HFF-Myc (cell line): ENCODE data around the gene SLC4A11.
"Not testable (repeated sequence)": the region's sequence is repeated elsewhere in the genome, so short reads cannot be mapped to it uniquely, and the experiment has no call there.

Experiments
- DNase-seq: peaks from one replicate; pipeline ENCODE4 v3.0.0-alpha.2; 2011; ENCODE audit warnings: low read depth; ENCODE audit errors: extremely low read depth
- H3K4me3 ChIP-seq: replicated peaks from 2 replicates; pipeline ENCODE4 v1.5.1; 2011; ENCODE audit warnings: low read depth, mild to moderate bottlenecking, control low read depth, low read length
- TF ChIP-seq, protein P1 (sequence below): IDR thresholded peaks from 2 replicates; pipeline ENCODE4 v1.5.1; 2012; ENCODE audit warnings: mild to moderate bottlenecking, low read depth, low read length, control low read depth; ENCODE audit errors: missing control alignments

The SLC4A11 gene

DNA sequence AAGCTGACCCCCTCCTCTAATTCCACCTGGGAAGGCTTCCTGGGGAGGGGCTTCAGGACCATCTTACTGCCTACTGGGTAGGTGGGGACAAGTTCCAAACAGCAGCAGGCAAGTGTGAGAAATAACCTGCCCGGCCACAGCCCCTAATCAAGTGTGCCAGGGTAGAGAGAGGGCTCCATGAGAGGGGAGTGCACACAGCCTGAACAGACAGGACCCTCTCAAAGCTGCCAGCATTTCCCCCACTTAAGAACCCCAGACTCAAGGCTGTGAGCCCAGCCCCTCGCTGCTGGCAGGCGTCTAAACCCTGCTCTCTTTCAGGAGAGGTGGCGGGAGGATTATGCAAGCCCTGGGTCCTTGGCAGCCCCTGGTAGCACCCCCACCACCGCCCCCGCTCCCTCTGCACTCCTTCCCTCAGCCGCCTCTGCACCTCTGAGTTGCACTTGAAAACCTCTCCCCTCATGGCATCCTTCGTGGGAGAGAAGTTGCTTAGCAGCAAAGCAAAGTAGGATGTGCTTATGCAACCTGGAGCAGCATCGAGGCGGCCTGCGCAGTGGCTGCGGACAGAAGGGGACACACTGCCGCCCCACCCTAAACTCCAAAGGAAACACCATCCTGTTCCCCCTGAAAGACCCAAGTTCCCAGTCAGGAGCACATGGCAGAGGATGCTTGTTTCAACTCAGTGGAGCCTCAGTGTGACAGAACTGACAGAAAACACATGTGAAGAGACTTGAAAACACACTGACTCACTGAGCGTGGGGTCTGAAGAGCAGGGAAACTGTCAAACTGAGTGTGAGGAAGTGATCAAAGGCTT lies 45.0 kb downstream of the SLC4A11 start:
- no peak overlapping the region for H3K4me3 ChIP-seq
- no peak for DNase-seq
- TF ChIP-seq, protein P1, sequence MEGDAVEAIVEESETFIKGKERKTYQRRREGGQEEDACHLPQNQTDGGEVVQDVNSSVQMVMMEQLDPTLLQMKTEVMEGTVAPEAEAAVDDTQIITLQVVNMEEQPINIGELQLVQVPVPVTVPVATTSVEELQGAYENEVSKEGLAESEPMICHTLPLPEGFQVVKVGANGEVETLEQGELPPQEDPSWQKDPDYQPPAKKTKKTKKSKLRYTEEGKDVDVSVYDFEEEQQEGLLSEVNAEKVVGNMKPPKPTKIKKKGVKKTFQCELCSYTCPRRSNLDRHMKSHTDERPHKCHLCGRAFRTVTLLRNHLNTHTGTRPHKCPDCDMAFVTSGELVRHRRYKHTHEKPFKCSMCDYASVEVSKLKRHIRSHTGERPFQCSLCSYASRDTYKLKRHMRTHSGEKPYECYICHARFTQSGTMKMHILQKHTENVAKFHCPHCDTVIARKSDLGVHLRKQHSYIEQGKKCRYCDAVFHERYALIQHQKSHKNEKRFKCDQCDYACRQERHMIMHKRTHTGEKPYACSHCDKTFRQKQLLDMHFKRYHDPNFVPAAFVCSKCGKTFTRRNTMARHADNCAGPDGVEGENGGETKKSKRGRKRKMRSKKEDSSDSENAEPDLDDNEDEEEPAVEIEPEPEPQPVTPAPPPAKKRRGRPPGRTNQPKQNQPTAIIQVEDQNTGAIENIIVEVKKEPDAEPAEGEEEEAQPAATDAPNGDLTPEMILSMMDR: no peak

DNA sequence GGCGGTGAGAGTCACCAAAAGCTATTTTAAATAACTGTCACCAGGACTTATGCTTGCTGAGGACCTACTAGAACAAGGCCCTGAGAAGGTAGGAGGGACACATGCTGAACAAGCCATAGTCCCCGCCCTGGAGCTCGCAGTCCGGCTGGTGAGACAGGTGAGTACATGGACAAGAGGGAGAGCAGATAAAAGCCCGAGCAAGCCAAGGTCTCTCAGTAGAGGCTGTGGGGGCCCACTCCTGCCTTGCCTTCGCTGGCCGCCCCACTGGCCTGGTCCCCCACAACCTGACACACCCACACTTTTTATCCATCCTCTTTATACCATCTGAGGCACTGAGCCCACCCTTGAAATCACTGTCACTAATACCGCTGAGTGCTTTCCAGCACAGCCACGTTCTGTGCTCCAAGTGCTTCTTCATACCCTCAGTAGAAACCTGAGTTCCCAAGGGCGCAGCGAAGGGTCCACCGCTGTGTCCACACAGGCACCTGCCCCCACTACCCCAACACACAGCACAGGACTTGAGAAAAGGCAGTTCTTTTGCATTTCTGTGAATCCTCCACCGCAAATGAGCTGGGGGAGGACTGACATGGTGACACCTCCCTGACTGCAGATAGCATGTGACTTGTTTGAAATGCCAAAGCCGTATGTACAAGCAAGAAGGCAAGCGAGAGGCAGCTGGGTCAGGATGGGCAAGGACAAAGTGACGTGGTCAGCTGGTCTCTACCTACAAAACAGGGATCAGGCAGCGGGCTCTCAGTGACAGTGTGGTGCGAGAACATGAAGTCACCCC lies 46.6 kb downstream of the SLC4A11 start:
- DNase-seq: no peak

DNA sequence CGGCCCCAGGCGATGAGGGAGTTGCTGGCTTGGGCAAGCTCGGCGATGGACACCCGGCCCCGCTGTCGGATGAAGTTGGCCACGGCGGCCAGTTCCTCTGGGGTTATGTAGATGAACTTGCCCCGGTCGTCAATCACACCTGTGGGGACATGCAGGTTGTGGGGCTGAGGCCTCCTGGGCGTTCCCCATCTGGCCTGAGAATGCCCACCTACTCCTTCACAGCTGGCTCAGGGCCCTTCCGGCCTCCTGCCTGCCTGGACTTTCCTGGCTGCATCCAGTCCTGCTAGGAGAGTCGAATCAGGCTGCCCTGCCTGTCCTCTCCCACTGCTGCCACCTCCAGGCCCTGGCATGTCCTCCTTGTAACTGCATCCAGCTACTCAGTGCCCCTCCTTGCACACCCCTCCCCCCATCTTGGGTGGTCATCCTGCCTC lies 48.3 kb downstream of the SLC4A11 start:
- TF ChIP-seq, protein P1: no peak
- no peak for DNase-seq
- H3K4me3 ChIP-seq: no peak overlapping the region

More for the DNA sequence above, 46.6 kb downstream of the SLC4A11 start:
- H3K4me3 ChIP-seq: no peak overlapping the region
- TF ChIP-seq, protein P1: no peak

DNA sequence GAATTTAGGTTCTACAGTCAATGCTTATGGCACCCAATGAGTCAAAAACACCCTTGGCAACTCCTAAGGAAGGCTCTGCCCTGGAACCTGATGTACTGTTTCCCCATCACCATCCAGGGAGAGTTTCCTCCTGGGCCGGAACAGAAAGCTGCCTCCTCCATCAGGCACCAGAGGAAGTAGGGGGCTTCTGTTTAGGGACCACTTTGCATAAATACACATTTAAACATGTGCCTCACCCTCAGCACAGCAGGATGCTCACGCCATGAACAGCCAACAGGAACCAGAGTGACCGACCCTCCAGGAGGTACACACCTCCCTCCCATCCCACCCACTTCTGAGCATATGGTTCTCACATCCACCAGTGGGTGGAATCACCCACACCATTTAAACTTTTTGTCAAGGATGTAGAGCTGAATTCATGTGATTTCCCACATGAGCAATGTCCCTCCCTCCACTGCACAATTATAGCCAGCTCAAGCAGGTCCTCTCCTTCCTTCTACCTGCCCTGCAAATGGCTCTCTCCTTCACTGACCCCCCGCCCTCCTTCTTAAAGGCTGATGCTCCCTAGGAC lies 49.3 kb downstream of the SLC4A11 start:
- TF ChIP-seq, protein P1: no peak
- no peak overlapping the region for H3K4me3 ChIP-seq
- no peak for DNase-seq

DNA sequence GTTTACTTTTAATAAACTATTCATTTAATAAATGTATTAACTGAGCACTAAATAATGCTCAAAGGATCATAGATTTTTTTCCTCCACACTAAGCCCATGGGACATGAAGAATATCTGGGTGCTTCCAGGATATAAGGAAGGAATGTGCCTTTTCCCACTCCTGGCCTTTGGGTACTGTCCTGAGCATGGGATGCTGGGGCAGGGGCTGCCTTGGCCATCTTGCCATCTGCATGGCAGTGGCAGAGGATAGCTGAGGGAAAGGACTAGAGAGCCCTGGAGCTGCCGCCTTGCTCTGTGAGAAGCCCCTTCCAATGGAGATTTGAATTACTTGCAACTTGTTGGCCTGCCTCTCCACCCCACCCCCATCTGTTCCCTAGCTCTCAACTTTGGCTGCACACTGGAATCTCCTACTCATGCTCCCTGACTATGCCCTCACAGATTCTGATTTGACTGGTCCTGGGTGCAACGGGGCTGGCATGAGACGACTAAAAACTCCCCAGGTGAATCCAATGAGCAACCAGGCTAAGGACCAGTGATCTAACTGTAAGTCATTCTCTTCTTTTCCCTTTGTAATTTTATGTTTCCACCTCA lies 50.1 kb downstream of the SLC4A11 start:
- no peak for DNase-seq
- TF ChIP-seq, protein P1: no peak
- no peak overlapping the region for H3K4me3 ChIP-seq

DNA sequence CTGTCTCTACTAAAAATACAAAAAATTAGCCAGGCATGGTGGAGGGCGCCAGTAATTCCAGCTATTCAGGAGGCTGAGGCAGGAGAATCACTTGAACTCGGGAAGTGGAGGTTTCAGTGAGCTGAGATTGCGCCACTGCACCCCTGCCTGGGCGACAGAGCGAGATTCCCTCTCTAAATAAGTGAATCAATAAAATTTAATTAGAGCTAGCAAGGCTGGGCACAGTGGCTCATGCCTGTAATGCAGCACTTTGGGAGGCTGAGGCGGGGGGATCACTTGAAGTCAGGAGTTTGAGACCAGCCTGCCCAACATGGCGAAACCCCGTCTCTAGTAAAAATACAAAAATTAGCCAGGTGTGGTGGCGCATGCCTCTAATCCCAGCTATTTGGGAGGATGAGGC lies 51.1 kb downstream of the SLC4A11 start:
- DNase-seq, H3K4me3 ChIP-seq: not testable (repeated sequence)
